Measurements from ENCODE around the gene LARP4B.

LARP4B gene

DNA sequence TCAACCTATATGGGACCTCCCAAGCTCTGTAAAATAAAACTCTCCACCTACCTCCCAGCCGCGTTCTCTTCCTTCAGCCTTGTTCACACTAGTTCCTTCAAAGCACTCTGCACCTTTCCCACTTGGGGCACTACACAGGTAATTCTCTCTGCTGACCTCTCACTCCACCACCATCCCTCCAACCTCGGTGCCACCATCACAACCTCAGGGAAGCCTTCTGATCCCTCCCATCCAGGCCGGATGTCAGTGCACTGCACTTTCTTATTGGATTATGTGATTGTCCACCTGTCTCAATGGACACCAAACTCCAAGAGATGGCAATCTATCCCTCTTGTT, 7.0 kb downstream of the LARP4B start:
- Histone ChIP-seq H3K9me2 (replicated peaks; ENCODE audit: insufficient read depth, low read length) (no peaks in the 10 kb centered on the region), H3F3A (ENCODE audit: insufficient read depth, low read length) (no peaks in the 10 kb centered on the region), H3K9me3 (replicated peaks; ENCODE audit: insufficient read depth, low read length) (no peaks in the 10 kb centered on the region), H3K27me3 (replicated peaks; ENCODE audit: insufficient read depth, low read length) (no peaks in the 10 kb centered on the region), H3K36me3 (replicated peaks; ENCODE audit: insufficient read depth, low read length) (peaks cover 4% of the 10 kb centered on the region; the same call in 1 of the 2 replicates), H4K20me1 (ENCODE audit: insufficient read depth, low read length) (peaks cover 96% of the 10 kb centered on the region), H2AFZ (ENCODE audit: low read length) (no peak overlapping the region), H3K79me2 (ENCODE audit: low read length) (peaks cover 100% of the 10 kb centered on the region), H3K4me2 (ENCODE audit: low read depth, low read length) (no peak overlapping the region), H3K4me3 (ENCODE audit: low read length) (no peak overlapping the region), H3K9ac (ENCODE audit: low read length) (no peak overlapping the region), H3K27ac (ENCODE audit: low read length) (no peak overlapping the region), H3K4me1 (ENCODE audit: low read length) (peaks cover 11% of the 10 kb centered on the region)
- DNase-seq, result no peak
- TF ChIP-seq EZH2phosphoT487 (IDR thresholded peaks at IDR 0.05; ENCODE audit: low read length), result no peak
- no peak for TF ChIP-seq EZH2 (optimal IDR thresholded peaks at IDR 0.05; ENCODE audit: low read depth, low read length)
- TF ChIP-seq, protein P1, sequence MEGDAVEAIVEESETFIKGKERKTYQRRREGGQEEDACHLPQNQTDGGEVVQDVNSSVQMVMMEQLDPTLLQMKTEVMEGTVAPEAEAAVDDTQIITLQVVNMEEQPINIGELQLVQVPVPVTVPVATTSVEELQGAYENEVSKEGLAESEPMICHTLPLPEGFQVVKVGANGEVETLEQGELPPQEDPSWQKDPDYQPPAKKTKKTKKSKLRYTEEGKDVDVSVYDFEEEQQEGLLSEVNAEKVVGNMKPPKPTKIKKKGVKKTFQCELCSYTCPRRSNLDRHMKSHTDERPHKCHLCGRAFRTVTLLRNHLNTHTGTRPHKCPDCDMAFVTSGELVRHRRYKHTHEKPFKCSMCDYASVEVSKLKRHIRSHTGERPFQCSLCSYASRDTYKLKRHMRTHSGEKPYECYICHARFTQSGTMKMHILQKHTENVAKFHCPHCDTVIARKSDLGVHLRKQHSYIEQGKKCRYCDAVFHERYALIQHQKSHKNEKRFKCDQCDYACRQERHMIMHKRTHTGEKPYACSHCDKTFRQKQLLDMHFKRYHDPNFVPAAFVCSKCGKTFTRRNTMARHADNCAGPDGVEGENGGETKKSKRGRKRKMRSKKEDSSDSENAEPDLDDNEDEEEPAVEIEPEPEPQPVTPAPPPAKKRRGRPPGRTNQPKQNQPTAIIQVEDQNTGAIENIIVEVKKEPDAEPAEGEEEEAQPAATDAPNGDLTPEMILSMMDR (IDR thresholded peaks at IDR 0.05; ENCODE audit: low read length), result no peak

DNA sequence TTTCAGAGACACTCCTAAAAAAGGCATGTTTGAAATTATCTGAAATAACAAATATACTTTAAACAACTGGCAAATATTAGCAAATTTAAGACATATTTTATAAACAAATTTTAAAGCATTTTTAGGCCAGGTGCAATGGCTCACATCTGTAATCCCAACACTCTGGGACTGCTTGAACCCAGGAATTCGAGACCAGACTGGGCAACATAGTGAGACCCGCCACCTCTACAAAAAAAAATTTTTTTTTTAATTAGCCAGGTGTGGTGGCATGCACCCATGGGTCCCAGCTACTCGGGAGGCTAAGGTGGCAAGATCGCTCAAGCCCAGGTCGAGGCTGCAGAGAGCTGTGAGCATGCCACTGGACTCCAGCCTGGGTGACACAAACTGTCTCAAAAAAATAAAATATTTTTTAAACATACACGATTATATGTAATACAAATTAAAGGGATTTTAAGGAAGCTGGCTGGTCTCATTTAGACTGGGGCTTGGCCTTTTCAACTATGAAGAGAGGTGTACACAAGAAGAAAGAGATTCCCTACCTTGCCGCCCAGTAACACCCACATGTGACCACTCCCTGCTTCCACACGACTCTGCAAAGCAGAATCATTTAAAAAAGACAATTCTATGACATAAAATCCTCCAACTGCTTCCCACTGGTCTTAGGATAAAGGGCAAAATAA, 7.5 kb downstream of the LARP4B start:
- peaks cover 96% of the 10 kb centered on the region for H4K20me1 ChIP-seq (ENCODE audit: insufficient read depth, low read length)
- no peak overlapping the region for H3K9ac ChIP-seq (ENCODE audit: low read length)
- H3K27ac ChIP-seq (ENCODE audit: low read length), result no peak overlapping the region
- H3K27me3 ChIP-seq (replicated peaks; ENCODE audit: insufficient read depth, low read length), result no peaks in the 10 kb centered on the region
- H2AFZ ChIP-seq (ENCODE audit: low read length), result no peak overlapping the region
- H3K36me3 ChIP-seq (replicated peaks; ENCODE audit: insufficient read depth, low read length), result peaks cover 4% of the 10 kb centered on the region; the same call in 1 of the 2 replicates
- H3F3A ChIP-seq (ENCODE audit: insufficient read depth, low read length), result no peaks in the 10 kb centered on the region
- no peak for DNase-seq
- no peak overlapping the region for H3K4me2 ChIP-seq (ENCODE audit: low read depth, low read length)
- peaks cover 10% of the 10 kb centered on the region for H3K4me1 ChIP-seq (ENCODE audit: low read length)
- TF ChIP-seq, protein P1 (IDR thresholded peaks at IDR 0.05; ENCODE audit: low read length), result no peak
- no peak for TF ChIP-seq EZH2 (optimal IDR thresholded peaks at IDR 0.05; ENCODE audit: low read depth, low read length)
- no peak for TF ChIP-seq EZH2phosphoT487 (IDR thresholded peaks at IDR 0.05; ENCODE audit: low read length)
- no peaks in the 10 kb centered on the region for H3K9me3 ChIP-seq (replicated peaks; ENCODE audit: insufficient read depth, low read length)
- H3K4me3 ChIP-seq (ENCODE audit: low read length), result no peak overlapping the region
- H3K79me2 ChIP-seq (ENCODE audit: low read length), result peaks cover 100% of the 10 kb centered on the region
- H3K9me2 ChIP-seq (replicated peaks; ENCODE audit: insufficient read depth, low read length), result no peaks in the 10 kb centered on the region

DNA sequence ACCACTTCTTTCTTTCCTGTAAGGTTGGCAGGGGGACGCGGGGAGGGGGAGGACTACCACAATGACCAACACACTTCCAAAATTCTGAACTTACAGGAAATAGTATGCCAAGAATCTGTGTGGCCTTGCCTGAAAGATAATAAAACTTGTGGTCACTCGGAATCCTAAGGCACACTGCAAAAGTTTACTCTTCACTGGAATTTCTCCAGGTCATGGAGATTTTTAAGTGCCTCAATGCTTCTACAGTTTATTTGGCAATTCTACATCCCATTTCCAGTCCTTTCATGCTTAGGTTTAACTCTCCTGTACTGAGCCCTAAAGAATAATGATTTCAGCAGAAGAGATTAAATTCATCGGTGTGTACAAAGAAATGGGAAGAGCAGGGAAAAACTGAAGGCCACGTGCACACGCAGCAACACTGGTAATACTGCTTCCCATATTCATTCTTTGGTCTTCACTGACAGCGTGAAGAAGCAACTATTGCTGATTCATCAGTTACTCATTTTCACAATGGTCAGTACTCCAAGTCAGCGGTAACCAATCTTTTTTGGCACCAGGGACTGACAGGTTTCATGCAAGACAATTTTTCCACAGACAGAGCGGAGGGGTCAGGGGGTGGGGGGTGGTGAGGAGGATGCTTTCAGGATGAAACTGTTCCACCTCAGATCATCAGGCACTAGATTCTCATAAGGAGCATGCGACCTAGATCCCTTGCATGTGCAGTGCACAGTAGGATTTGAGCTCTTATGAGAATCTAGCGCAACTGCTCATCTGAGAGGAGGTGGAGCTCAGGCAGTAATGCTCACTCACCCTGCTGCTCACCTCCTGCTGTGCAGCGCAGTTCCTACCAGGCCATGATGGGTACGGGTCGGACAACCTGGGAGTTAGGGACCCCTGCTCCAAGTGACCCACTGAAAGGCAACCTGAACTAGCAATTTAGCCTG, 9.8 kb downstream of the LARP4B start:
- TF ChIP-seq, protein P1 (IDR thresholded peaks at IDR 0.05; ENCODE audit: low read length), result no peak
- TF ChIP-seq EZH2phosphoT487 (IDR thresholded peaks at IDR 0.05; ENCODE audit: low read length), result no peak
- no peak for TF ChIP-seq EZH2 (optimal IDR thresholded peaks at IDR 0.05; ENCODE audit: low read depth, low read length)
- peaks cover 100% of the 10 kb centered on the region for H3K79me2 ChIP-seq (ENCODE audit: low read length)
- H3K4me2 ChIP-seq (ENCODE audit: low read depth, low read length), result no peak overlapping the region
- no peaks in the 10 kb centered on the region for H3K4me1 ChIP-seq (ENCODE audit: low read length)
- no peaks in the 10 kb centered on the region for H3K27me3 ChIP-seq (replicated peaks; ENCODE audit: insufficient read depth, low read length)
- H3K4me3 ChIP-seq (ENCODE audit: low read length), result no peak overlapping the region
- peaks cover 90% of the 10 kb centered on the region for H4K20me1 ChIP-seq (ENCODE audit: insufficient read depth, low read length)
- DNase-seq, result no peak
- no peaks in the 10 kb centered on the region for H3K9me2 ChIP-seq (replicated peaks; ENCODE audit: insufficient read depth, low read length)
- H3K9ac ChIP-seq (ENCODE audit: low read length), result no peak overlapping the region
- no peaks in the 10 kb centered on the region for H3K9me3 ChIP-seq (replicated peaks; ENCODE audit: insufficient read depth, low read length)
- H3K27ac ChIP-seq (ENCODE audit: low read length), result no peak overlapping the region
- H3K36me3 ChIP-seq (replicated peaks; ENCODE audit: insufficient read depth, low read length), result peaks cover 4% of the 10 kb centered on the region; the same call in 1 of the 2 replicates
- no peak overlapping the region for H2AFZ ChIP-seq (ENCODE audit: low read length)
- no peaks in the 10 kb centered on the region for H3F3A ChIP-seq (ENCODE audit: insufficient read depth, low read length)

Measured in MM.1S (cell line).